Fibroblast of lung (primary cell): Measurements from ENCODE around the gene SULF2. TPM values are rescaled to one million over a fixed set of nuclear protein-coding genes. Genes with fewer than 3 reads are reported as not detected.
A peak's percentile ranks its signal among the peaks of the same experiment; 100 is the strongest.

Experiments used
- DNase-seq, 2 donors: peaks; one replicate each; pipeline versions ENCODE4 v3.0.0 to v3.0.0-alpha.2; 2010; ENCODE audit warnings: low read depth in 2 of 2
- H2AFZ ChIP-seq: 2 replicates; pipeline ENCODE4 v1.5.1; 2012; ENCODE audit warnings: low read length, control low read depth, inconsistent platforms
- H3K27ac ChIP-seq: 2 replicates; pipeline ENCODE4 v1.5.1; 2011; ENCODE audit warnings: low read length, control low read depth; ENCODE audit not compliant: insufficient read depth
- H3K27me3 ChIP-seq: 2 replicates; pipeline ENCODE4 v1.5.1; 2011; ENCODE audit warnings: mild to moderate bottlenecking, low read length; ENCODE audit not compliant: control insufficient read depth, insufficient read depth
- H3K36me3 ChIP-seq: 2 replicates; pipeline ENCODE4 v1.5.1; 2011; ENCODE audit warnings: low read length; ENCODE audit not compliant: control insufficient read depth, insufficient read depth
- H3K4me1 ChIP-seq: 2 replicates; pipeline ENCODE4 v1.5.1; 2011; ENCODE audit warnings: low read length; ENCODE audit not compliant: control insufficient read depth, insufficient read depth; ENCODE audit errors: extremely low read depth
- H3K4me2 ChIP-seq: 2 replicates; pipeline ENCODE4 v1.5.1; 2011; ENCODE audit warnings: low read length, control low read depth; ENCODE audit not compliant: insufficient read depth; ENCODE audit errors: extremely low read depth
- H3K4me3 ChIP-seq, 4 experiments: fragments of 200-600 bp in 1 of 4; sonication (generic) in 1 of 4; replicated peaks in 1 of 4; 2 replicates each; pipeline ENCODE4 v1.5.1; 2011 to 2016; ENCODE audit warnings: low read length in 4 of 4, low read depth in 3 of 4, mild to moderate bottlenecking in 3 of 4, control low read depth in 2 of 4, inconsistent platforms in 1 of 4, mixed read lengths in 1 of 4; ENCODE audit not compliant: insufficient read depth in 1 of 4; ENCODE audit errors: control extremely low read depth in 1 of 4
- H3K79me2 ChIP-seq: 2 replicates; pipeline ENCODE4 v1.5.1; 2012; ENCODE audit warnings: mild to moderate bottlenecking, low read length, inconsistent platforms; ENCODE audit not compliant: control insufficient read depth, insufficient read depth
- H3K9ac ChIP-seq: 2 replicates; pipeline ENCODE4 v1.5.1; 2011; ENCODE audit warnings: mild to moderate bottlenecking, low read length, control low read depth; ENCODE audit not compliant: insufficient read depth
- H3K9me3 ChIP-seq: 2 replicates; pipeline ENCODE4 v1.5.1; 2012; ENCODE audit warnings: low read depth, low read length; ENCODE audit not compliant: control insufficient read depth, insufficient read depth
- H4K20me1 ChIP-seq: 2 replicates; pipeline ENCODE4 v1.5.1; 2011; ENCODE audit warnings: low read length; ENCODE audit not compliant: control insufficient read depth, insufficient read depth; ENCODE audit errors: extremely low read depth
- EZH2 ChIP-seq: IDR thresholded peaks from 2 replicates; pipeline ENCODE4 v1.5.1; 2012; ENCODE audit warnings: low read length, control low read depth, mild to moderate bottlenecking; ENCODE audit errors: missing control alignments
- polyA plus RNA-seq, 2 donors: library from polyadenylated mRNA; depleted of rRNA in 1 of 2; stranded (reverse) in 1 of 2; unstranded in 1 of 2; fragments of >200 nt; gene quantifications; 2 replicates each; pipeline ENCODE4 v1.2.1, GENCODE V29; 2011 to 2012; ENCODE audit warnings: missing spikeins in 1 of 2
- total RNA-seq: library from RNA; depleted of rRNA; stranded (reverse); fragments of >200 nt; gene quantifications from 2 replicates; pipeline ENCODE4 v1.2.1, GENCODE V29; 2014
- TF ChIP-seq, protein P1 (sequence below), 2 donors: IDR thresholded peaks in 1 of 2; conservative IDR thresholded peaks in 1 of 2; 1 replicate in 1 of 2; 2 replicates in 1 of 2; pipeline ENCODE4 v1.5.1; 2011 to 2012; ENCODE audit warnings: low read length in 2 of 2, control low read depth in 1 of 2, inconsistent platforms in 1 of 2, low read depth in 1 of 2, mild to moderate bottlenecking in 1 of 2

SULF2 gene
- total and polyA plus RNA-seq, 2 donors (not counting 1 experiment from before 2014, with no cell fraction given), result 0.26 to 9.6 TPM

DNA sequence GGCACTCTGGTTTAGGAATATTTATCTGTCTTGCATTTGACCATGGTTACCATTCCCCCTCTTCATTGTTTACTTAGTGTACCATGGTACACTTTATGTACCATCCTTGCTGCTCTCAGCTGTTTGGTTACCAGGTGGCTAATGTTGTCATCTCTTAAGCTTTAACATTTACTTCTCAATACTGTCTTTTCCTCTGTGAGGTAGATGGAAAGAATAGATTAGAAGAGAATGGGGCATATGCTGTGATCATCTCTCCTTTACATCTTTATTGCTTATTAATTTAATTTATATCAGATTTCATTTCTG is 174.4 kb downstream of the SULF2 start:
- H3K4me2 ChIP-seq, result no peak overlapping the region
- no peaks in the 10 kb centered on the region for H3K79me2 ChIP-seq
- H3K9ac ChIP-seq, result no peak overlapping the region
- H3K9me3 ChIP-seq, result no peaks in the 10 kb centered on the region
- no peak for DNase-seq
- TF ChIP-seq, protein P1, sequence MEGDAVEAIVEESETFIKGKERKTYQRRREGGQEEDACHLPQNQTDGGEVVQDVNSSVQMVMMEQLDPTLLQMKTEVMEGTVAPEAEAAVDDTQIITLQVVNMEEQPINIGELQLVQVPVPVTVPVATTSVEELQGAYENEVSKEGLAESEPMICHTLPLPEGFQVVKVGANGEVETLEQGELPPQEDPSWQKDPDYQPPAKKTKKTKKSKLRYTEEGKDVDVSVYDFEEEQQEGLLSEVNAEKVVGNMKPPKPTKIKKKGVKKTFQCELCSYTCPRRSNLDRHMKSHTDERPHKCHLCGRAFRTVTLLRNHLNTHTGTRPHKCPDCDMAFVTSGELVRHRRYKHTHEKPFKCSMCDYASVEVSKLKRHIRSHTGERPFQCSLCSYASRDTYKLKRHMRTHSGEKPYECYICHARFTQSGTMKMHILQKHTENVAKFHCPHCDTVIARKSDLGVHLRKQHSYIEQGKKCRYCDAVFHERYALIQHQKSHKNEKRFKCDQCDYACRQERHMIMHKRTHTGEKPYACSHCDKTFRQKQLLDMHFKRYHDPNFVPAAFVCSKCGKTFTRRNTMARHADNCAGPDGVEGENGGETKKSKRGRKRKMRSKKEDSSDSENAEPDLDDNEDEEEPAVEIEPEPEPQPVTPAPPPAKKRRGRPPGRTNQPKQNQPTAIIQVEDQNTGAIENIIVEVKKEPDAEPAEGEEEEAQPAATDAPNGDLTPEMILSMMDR (conservative IDR thresholded peaks at IDR 0.05 in 1 of 2, IDR thresholded peaks at IDR 0.05 in 1 of 2; ENCODE audit: low read depth in 1 of 2, low read length in 2 of 2), result no peak
- no peak for TF ChIP-seq EZH2
- H3K27me3 ChIP-seq, result no peaks in the 10 kb centered on the region
- H4K20me1 ChIP-seq, result no peaks in the 10 kb centered on the region
- no peak overlapping the region for H3K4me3 ChIP-seq
- H3K27ac ChIP-seq, result peak overlapping the region; percentile 11
- H3K36me3 ChIP-seq, result no peaks in the 10 kb centered on the region
- no peaks in the 10 kb centered on the region for H3K4me1 ChIP-seq
- H2AFZ ChIP-seq, result no peak overlapping the region

DNA sequence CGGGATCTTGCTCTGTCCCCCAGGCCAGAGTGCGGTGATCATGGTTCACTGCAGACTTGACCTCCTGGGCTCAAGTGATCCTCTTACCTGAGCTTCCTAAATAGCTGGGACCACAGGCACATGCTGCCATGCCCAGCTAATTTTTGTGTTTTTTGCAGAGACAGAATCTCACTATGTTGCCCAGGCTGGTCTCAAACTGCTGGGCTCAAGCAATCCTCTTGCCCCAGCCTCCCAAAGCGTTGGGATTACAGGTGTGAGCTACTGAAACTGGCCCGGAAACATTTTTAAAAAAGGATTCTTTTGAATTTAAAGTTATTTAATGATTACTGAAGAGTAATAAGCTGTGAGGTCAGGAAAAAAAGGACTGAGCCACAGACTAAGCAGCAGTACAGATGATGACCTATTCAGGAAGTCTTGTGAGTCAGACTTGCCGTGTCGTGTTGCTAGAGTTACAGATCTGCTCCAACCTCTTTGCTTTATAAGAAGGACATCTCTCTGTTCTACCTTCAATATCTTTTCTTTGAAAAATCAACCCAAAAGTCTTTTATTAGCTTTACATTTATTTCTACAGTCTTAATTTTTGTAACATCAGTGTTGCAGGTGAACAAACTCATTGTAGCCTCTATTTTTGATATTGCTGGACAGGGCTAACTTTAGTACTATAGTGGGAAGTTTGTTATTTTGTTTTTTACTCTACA is 174.9 kb downstream of the SULF2 start:
- H3K27me3 ChIP-seq, result no peaks in the 10 kb centered on the region
- no peaks in the 10 kb centered on the region for H4K20me1 ChIP-seq
- H3K9me3 ChIP-seq, result no peaks in the 10 kb centered on the region
- no peak overlapping the region for H2AFZ ChIP-seq
- TF ChIP-seq, protein P1 (conservative IDR thresholded peaks at IDR 0.05 in 1 of 2, IDR thresholded peaks at IDR 0.05 in 1 of 2; ENCODE audit: low read depth in 1 of 2, low read length in 2 of 2), result no peak
- no peak for TF ChIP-seq EZH2
- DNase-seq, result peak; percentile 79 to 93
- no peaks in the 10 kb centered on the region for H3K79me2 ChIP-seq
- H3K27ac ChIP-seq, result peak overlapping the region; percentile 22
- peak overlapping the region; percentile 38 for H3K4me2 ChIP-seq
- H3K4me1 ChIP-seq, result no peaks in the 10 kb centered on the region
- no peak overlapping the region for H3K4me3 ChIP-seq
- H3K36me3 ChIP-seq, result no peaks in the 10 kb centered on the region
- no peak overlapping the region for H3K9ac ChIP-seq

DNA sequence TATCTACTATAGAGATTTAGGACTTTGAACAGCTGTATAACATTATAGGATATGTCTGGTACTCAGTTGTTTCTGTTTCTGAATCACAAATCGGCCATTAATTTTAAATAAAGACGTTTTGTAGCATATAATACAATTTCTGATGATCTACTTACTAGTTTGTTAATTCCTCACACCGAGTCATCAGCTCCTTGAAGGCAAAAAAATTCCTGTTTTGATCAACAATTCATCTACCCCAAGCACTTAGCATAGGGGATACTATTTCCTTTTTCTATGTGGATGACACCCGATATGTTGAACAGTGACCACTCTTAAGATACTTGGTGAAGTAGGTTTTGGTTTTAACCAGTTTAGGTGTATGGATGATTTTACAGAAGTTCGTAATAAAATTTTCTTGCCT is 176.3 kb downstream of the SULF2 start:
- Histone ChIP-seq H2AFZ (no peak overlapping the region), H3K4me1 (no peaks in the 10 kb centered on the region), H3K27me3 (no peaks in the 10 kb centered on the region), H3K36me3 (no peaks in the 10 kb centered on the region), H3K4me3 (no peak overlapping the region), H4K20me1 (no peaks in the 10 kb centered on the region), H3K4me2 (no peak overlapping the region), H3K9me3 (no peaks in the 10 kb centered on the region), H3K79me2 (no peaks in the 10 kb centered on the region), H3K27ac (no peak overlapping the region), H3K9ac (no peak overlapping the region)
- TF ChIP-seq EZH2, result no peak
- TF ChIP-seq, protein P1 (conservative IDR thresholded peaks at IDR 0.05 in 1 of 2, IDR thresholded peaks at IDR 0.05 in 1 of 2; ENCODE audit: low read depth in 1 of 2, low read length in 2 of 2), result no peak
- no peak for DNase-seq
